HepG2 (cell line): ENCODE data around the gene TBC1D30. TPM values are rescaled to one million over a fixed set of nuclear protein-coding genes. Genes with fewer than 3 reads are reported as not detected.

ENCODE experiments used
- ATAC-seq: fragments of 200-7000 bp; cut with Tn5 transposase; 3 replicates; pipeline ENCODE4 v1.9.1; 2020; ENCODE audit warnings: mild to moderate bottlenecking, moderate library complexity
- BruUV-seq: library from RNA; stranded (reverse); fragments of 400-500 nt; replicated peaks from 2 replicates; lab custom pipeline; 2021; lab: Mats Ljungman, UMichigan
- CTCF ChIA-PET: fragments of 300-600 bp; formaldehyde crosslinking; extraction: SDS; loops from one replicate; lab custom pipeline; 2021; ENCODE audit warnings: low total read pairs, inconsistent platforms, low intra/inter-chr PET ratio; lab: Yijun Ruan, JAX
- POLR2A ChIA-PET: fragments of 350-600 bp; sonication (Branson Sonifier 250); formaldehyde crosslinking; loops from one replicate; lab custom pipeline; 2020; ENCODE audit warnings: antibody characterized with exemption, inconsistent platforms; lab: Yijun Ruan, JAX
- DNase-seq: peaks from one replicate; pipeline ENCODE4 v3.0.0-alpha.2; 2015; ENCODE audit warnings: low spot score
- FAIRE-seq: peaks from 3 replicates; lab custom pipeline; 2011; peaks lifted over from hg19 to GRCh38; lab: Jason Lieb, UNC
- H2AFZ ChIP-seq: one replicate; pipeline ENCODE4 v1.6.1; 2011; ENCODE audit warnings: low read length, inconsistent platforms
- H3K27ac ChIP-seq: fragments of 300-600 bp; 3 replicates; pipeline ENCODE4 v1.8.0; 2011; ENCODE audit warnings: mixed run types, mild to moderate bottlenecking, mixed read lengths, low read length, inconsistent platforms; ENCODE audit not compliant: insufficient read depth; ENCODE audit errors: extremely low read length
- H3K27me3 ChIP-seq, 2 experiments: fragments of 200-600 bp in 1 of 2; 2 replicates in 1 of 2; 3 replicates in 1 of 2; pipeline versions ENCODE4 v1.6.0 to v1.8.0; 2011; ENCODE audit warnings: low read length in 2 of 2, mild to moderate bottlenecking in 2 of 2, moderate library complexity in 2 of 2, inconsistent platforms in 1 of 2; ENCODE audit not compliant: insufficient read depth in 2 of 2, control insufficient read depth in 1 of 2
- H3K36me3 ChIP-seq, 2 experiments: fragments of 200-600 bp in 1 of 2; replicated peaks in 1 of 2; 2 replicates in 1 of 2; 3 replicates in 1 of 2; pipeline versions ENCODE4 v1.5.1 to v1.8.0; 2011; ENCODE audit warnings: low read length in 2 of 2, inconsistent platforms in 1 of 2; ENCODE audit not compliant: insufficient read depth in 2 of 2, control insufficient read depth in 1 of 2
- H3K4me1 ChIP-seq: 2 replicates; pipeline ENCODE4 v1.5.1; 2012; ENCODE audit warnings: low read length, inconsistent platforms; ENCODE audit not compliant: insufficient read depth
- H3K4me2 ChIP-seq: 2 replicates; pipeline ENCODE4 v1.6.0; 2011; ENCODE audit warnings: low read depth, low read length, inconsistent platforms
- H3K4me3 ChIP-seq, 3 experiments: fragments of 200-600 bp in 1 of 3; sonication (generic), shearing (Covaris generic) in 1 of 3; replicated peaks in 1 of 3; 2 replicates each; pipeline ENCODE4 v1.5.1; 2011 to 2016; ENCODE audit warnings: low read length in 3 of 3, inconsistent platforms in 2 of 3, low read depth in 2 of 3, mild to moderate bottlenecking in 2 of 3, control low read depth in 1 of 3, mixed read lengths in 1 of 3; ENCODE audit not compliant: insufficient read depth in 1 of 3
- H3K79me2 ChIP-seq: one replicate; pipeline ENCODE4 v1.6.1; 2011; ENCODE audit warnings: low read length, inconsistent platforms; ENCODE audit not compliant: insufficient read depth
- H3K9ac ChIP-seq: 2 replicates; pipeline ENCODE4 v1.6.0; 2011; ENCODE audit warnings: mild to moderate bottlenecking, low read depth, low read length, inconsistent platforms; ENCODE audit not compliant: insufficient read depth
- H3K9me3 ChIP-seq: 2 replicates; pipeline ENCODE4 v1.5.1; 2012; ENCODE audit warnings: mild to moderate bottlenecking, low read length
- H4K20me1 ChIP-seq: 2 replicates; pipeline ENCODE4 v1.6.0; 2011; ENCODE audit warnings: inconsistent platforms, mild to moderate bottlenecking, low read length, moderate library complexity; ENCODE audit not compliant: insufficient read depth
- ARID2 ChIP-seq: sonication (generic); formaldehyde crosslinking; IDR thresholded peaks from 2 replicates; pipeline ENCODE4 v1.8.1; 2022; ENCODE audit warnings: mild to moderate bottlenecking, missing genetic modification reagents, borderline replicate concordance
- CCAR2 ChIP-seq: fragments of 200-400 bp; formaldehyde crosslinking; optimal IDR thresholded peaks from 2 replicates; pipeline ENCODE3; 2018; ENCODE audit warnings: low read depth, mild to moderate bottlenecking, low read length, moderate library complexity
- MXD4 ChIP-seq: IDR thresholded peaks from 2 replicates; pipeline ENCODE4 v1.6.1; 2016; ENCODE audit warnings: mild to moderate bottlenecking, missing biosample characterization, missing genetic modification reagents
- NFYB ChIP-seq: sonication (generic); formaldehyde crosslinking; IDR thresholded peaks from 2 replicates; pipeline ENCODE4 v1.4.0; 2020; ENCODE audit warnings: missing genetic modification reagents
- NRL ChIP-seq: sonication (generic); formaldehyde crosslinking; IDR thresholded peaks from 2 replicates; pipeline ENCODE4 v1.5.0; 2020; ENCODE audit warnings: missing genetic modification reagents, mild to moderate bottlenecking, moderate library complexity, borderline replicate concordance
- SALL1 ChIP-seq: sonication (generic); formaldehyde crosslinking; IDR thresholded peaks from 2 replicates; pipeline ENCODE4 v1.8.0; 2022; ENCODE audit warnings: mild to moderate bottlenecking, missing genetic modification reagents
- SYNCRIP ChIP-seq: fragments of 200-400 bp; formaldehyde crosslinking; IDR thresholded peaks from 2 replicates; pipeline ENCODE4 v1.6.1; 2018; ENCODE audit warnings: mild to moderate bottlenecking, low read depth, low read length; ENCODE audit not compliant: insufficient read depth
- TGIF2 ChIP-seq: IDR thresholded peaks from 2 replicates; pipeline ENCODE4 v1.6.1; 2016; ENCODE audit warnings: control low read depth, missing compliant biosample characterization
- ZBTB26 ChIP-seq: IDR thresholded peaks from 2 replicates; pipeline ENCODE4 v1.6.1; 2016; ENCODE audit warnings: missing compliant biosample characterization, missing genetic modification reagents, borderline replicate concordance
- ZNF441 ChIP-seq: sonication (generic); formaldehyde crosslinking; IDR thresholded peaks from 2 replicates; pipeline ENCODE4 v1.7.0; 2021; ENCODE audit warnings: missing genetic modification reagents, borderline replicate concordance
- ZNF768 ChIP-seq: sonication (generic); formaldehyde crosslinking; IDR thresholded peaks from 2 replicates; pipeline ENCODE4 v1.4.0; 2020; ENCODE audit warnings: missing genetic modification reagents
- ZUFSP ChIP-seq: sonication (generic); formaldehyde crosslinking; IDR thresholded peaks from 2 replicates; pipeline ENCODE4 v1.9.0; 2021; ENCODE audit warnings: missing genetic modification reagents, mild to moderate bottlenecking, borderline replicate concordance
- WGBS: methylation state at CpG from one replicate; pipeline ENCODE4 v1.1.6; 2017; ENCODE audit warnings: low lambda C conversion rate; 5-methylcytosine and 5-hydroxymethylcytosine counted together
- in situ Hi-C: cut with HindIII; loops from 2 replicates; pipeline ENCODE4 v1.10.0; 2017; ENCODE audit warnings: low pct_unique_long_range_greater_than_20kb; ENCODE audit not compliant: extremely low pct_ligation_motif_present
- intact Hi-C: fragments of 100-400 bp; cut with micrococcal nuclease; formaldehyde crosslinking; loops from one replicate; pipeline ENCODE4 v1.10.0; 2022; ENCODE audit not compliant: unreplicated experiment
- polyA plus RNA-seq, 8 experiments: library from polyadenylated mRNA; depleted of rRNA in 3 of 8; stranded (reverse) in 7 of 8; unstranded in 1 of 8; fragments of >200 nt; fragmentation: Illumina TruSeq in 4 of 8; extraction: Trizol in 4 of 8; gene quantifications; 2 replicates each; pipeline versions ENCODE4 v1.2.1 to v1.2.3, GENCODE V29; 2011 to 2016; ENCODE audit warnings: low read depth in 4 of 8, missing spikeins in 1 of 8, mixed read lengths in 1 of 8; ENCODE audit not compliant: insufficient read depth in 1 of 8
- total RNA-seq, 5 experiments: library from RNA; depleted of rRNA; stranded (reverse); fragments of >200 nt; fragmentation: Illumina TruSeq; extraction: Trizol; gene quantifications; 2 replicates each; pipeline ENCODE4 v1.2.3, GENCODE V29; 2016; ENCODE audit warnings: low read depth in 1 of 5
- TF ChIP-seq, protein P1 (sequence below): sonication (generic); formaldehyde crosslinking; IDR thresholded peaks from 2 replicates; pipeline ENCODE4 v1.9.0; 2022; ENCODE audit warnings: low read depth, missing genetic modification reagents

The TBC1D30 gene
- total and polyA plus RNA-seq, 2 of the 13 experiments (the other 11 are each of a cell fraction or from before 2014, with no cell fraction given), result 0.42 to 0.67 TPM

- no peak for TF ChIP-seq NFYB (CRISPR knock-in tag)
- no peak for TF ChIP-seq ARID2 (CRISPR knock-in tag)
- TF ChIP-seq NRL (CRISPR knock-in tag), result no peak
- TF ChIP-seq CCAR2, result no peak
- TF ChIP-seq, protein P1, sequence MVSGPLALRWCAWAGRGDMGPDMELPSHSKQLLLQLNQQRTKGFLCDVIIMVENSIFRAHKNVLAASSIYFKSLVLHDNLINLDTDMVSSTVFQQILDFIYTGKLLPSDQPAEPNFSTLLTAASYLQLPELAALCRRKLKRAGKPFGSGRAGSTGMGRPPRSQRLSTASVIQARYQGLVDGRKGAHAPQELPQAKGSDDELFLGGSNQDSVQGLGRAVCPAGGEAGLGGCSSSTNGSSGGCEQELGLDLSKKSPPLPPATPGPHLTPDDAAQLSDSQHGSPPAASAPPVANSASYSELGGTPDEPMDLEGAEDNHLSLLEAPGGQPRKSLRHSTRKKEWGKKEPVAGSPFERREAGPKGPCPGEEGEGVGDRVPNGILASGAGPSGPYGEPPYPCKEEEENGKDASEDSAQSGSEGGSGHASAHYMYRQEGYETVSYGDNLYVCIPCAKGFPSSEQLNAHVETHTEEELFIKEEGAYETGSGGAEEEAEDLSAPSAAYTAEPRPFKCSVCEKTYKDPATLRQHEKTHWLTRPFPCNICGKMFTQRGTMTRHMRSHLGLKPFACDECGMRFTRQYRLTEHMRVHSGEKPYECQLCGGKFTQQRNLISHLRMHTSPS (CRISPR knock-in tag), result no peak
- TF ChIP-seq ZUFSP (CRISPR knock-in tag), result no peak
Measured at GRCh38 chr12:64825143-64826021, 935 bp downstream of the TBC1D30 start (continued).

- Histone ChIP-seq H3K27ac (no peak overlapping the region), H4K20me1 (no peaks in the 10 kb centered on the region), H2AFZ (no peak overlapping the region), H3K36me3 (no peaks in the 10 kb centered on the region), H3K27me3 (peaks cover 6 to 30% of the 10 kb centered on the region in 2 experiments; a peak in 4 of 5 replicates), H3K9ac (no peak overlapping the region), H3K4me3 (no peak overlapping the region), H3K9me3 (peaks cover 6% of the 10 kb centered on the region; the same call in 1 of the 2 replicates), H3K4me1 (no peaks in the 10 kb centered on the region), H3K79me2 (no peaks in the 10 kb centered on the region), H3K4me2 (no peak overlapping the region)
- WGBS, result 14% methylated on average over 17 of the region's 19 CpGs
- no peak for FAIRE-seq
- DNase-seq, result no peak
- in situ Hi-C loops, result no loop called here
- ChIA-PET CTCF (no interaction called here), POLR2A (no interaction called here)
- intact Hi-C loops, result no loop called here
- no TSS peak for BruUV-seq
- peak; percentile 61 for ATAC-seq
- TF ChIP-seq ZBTB26 (CRISPR knock-in tag), result 0 out of 2 replicates have a peak, but pooled peaks have one; percentile 34
- peak; percentile 43; the same call in 1 of the 2 replicates for TF ChIP-seq MXD4
- 0 out of 2 replicates have a peak, but pooled peaks have one; percentile 25 for TF ChIP-seq ZNF441 (CRISPR knock-in tag)
- TF ChIP-seq ZNF768 (CRISPR knock-in tag), result no peak
- TF ChIP-seq TGIF2 (CRISPR knock-in tag), result 0 out of 2 replicates have a peak, but pooled peaks have one; percentile 27
- TF ChIP-seq SALL1, result peak; percentile 17; the same call in 1 of the 2 replicates
- TF ChIP-seq SYNCRIP, result no peak
Measured at GRCh38 chr12:64826234-64826633, 1.8 kb downstream of the TBC1D30 start.
